Mammary epithelial cell (primary cell): ENCODE measurements around the gene ANP32E.

ENCODE experiments used
- EZH2 ChIP-seq: IDR thresholded peaks from 2 replicates; pipeline ENCODE4 v1.6.1; 2012; ENCODE audit warnings: low read length, inconsistent platforms, borderline replicate concordance
- TF ChIP-seq, protein P1 (sequence below), 2 donors: IDR thresholded peaks in 1 of 2; conservative IDR thresholded peaks in 1 of 2; 2 replicates each; pipeline ENCODE4 v1.5.1; 2011 to 2012; ENCODE audit warnings: inconsistent platforms in 2 of 2, low read length in 2 of 2, mild to moderate bottlenecking in 2 of 2, control low read depth in 1 of 2, low read depth in 1 of 2; ENCODE audit not compliant: insufficient read depth in 1 of 2; ENCODE audit errors: extremely low read depth in 1 of 2

DNA sequence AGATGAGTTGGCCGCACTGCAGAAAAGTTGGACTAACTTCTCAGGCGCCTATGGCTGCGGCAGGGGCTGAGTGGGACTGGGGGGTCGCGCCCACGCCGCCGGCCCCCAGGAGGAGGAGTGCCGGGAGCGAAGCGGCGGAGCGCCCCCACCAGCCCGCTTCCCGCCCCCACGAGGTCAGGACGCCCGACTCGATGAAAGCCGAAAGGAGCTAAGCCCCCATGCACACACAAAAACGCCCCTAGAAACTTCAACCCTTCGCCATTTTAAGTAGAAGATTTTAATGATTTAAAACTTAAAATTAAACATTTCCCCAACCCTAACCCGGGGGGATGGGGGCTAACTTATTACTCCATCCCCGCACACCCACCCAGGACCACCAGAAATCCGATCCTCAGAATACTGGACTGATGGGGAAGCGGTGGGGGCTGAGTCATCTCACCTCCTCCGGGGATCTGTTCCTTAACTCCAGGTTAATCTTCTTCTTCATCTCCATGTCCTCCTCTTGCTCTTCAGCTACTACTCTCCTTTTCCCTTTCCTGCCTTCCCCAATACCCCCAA lies 539 bp downstream of the ANP32E start:
- no peak for TF ChIP-seq EZH2
- TF ChIP-seq, protein P1, sequence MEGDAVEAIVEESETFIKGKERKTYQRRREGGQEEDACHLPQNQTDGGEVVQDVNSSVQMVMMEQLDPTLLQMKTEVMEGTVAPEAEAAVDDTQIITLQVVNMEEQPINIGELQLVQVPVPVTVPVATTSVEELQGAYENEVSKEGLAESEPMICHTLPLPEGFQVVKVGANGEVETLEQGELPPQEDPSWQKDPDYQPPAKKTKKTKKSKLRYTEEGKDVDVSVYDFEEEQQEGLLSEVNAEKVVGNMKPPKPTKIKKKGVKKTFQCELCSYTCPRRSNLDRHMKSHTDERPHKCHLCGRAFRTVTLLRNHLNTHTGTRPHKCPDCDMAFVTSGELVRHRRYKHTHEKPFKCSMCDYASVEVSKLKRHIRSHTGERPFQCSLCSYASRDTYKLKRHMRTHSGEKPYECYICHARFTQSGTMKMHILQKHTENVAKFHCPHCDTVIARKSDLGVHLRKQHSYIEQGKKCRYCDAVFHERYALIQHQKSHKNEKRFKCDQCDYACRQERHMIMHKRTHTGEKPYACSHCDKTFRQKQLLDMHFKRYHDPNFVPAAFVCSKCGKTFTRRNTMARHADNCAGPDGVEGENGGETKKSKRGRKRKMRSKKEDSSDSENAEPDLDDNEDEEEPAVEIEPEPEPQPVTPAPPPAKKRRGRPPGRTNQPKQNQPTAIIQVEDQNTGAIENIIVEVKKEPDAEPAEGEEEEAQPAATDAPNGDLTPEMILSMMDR (conservative IDR thresholded peaks at IDR 0.05 in 1 of 2, IDR thresholded peaks at IDR 0.05 in 1 of 2; ENCODE audit: extremely low read depth in 1 of 2, insufficient read depth in 1 of 2, low read depth in 1 of 2, low read length in 2 of 2): no peak
